Dermis microvascular lymphatic vessel endothelial cell (primary cell): ENCODE results near the gene SACS. TPM values are rescaled to one million over a fixed set of nuclear protein-coding genes. Genes with fewer than 3 reads are reported as not detected.
"Not testable (repeated sequence)": the region's sequence is repeated elsewhere in the genome, so short reads cannot be mapped to it uniquely, and the experiment has no call there.

Experiments used
- DNase-seq, 2 donors: peaks; one replicate each; pipeline versions ENCODE4 v3.0.0 to v3.0.0-alpha.2; 2010; ENCODE audit warnings: low read depth in 2 of 2
- total RNA-seq: library from RNA; depleted of rRNA; stranded (reverse); fragments of >200 nt; gene quantifications from 2 replicates; pipeline ENCODE4 v1.2.1, GENCODE V29; 2014

The SACS gene
- total RNA-seq, 1 donor from 2014 or later = 35.0 TPM

- DNase-seq = no peak
Observed at GRCh38 chr13:23357349-23357748, 76.2 kb downstream of the SACS start.

DNA sequence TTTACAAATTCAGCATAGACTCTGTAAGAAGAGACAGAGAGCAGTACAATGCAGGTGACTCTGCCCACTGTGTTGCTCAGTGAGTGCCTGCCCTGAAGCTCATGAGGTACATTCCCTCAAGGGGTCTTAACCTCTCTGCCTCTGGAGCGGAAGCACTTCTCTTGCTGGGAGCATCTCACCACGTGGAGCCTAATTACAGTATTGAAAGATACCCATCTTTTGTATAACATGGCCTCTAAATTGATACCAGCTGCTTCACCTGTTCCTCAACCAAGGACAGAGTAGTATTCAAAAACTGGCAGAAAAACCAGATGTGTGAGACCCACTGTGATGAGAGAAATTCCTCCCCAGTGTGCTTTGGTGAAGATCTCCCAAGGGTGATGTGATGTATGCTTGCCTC is 77.1 kb downstream of the SACS start:
- no peak for DNase-seq

- no peak for DNase-seq
Observed at GRCh38 chr13:23354520-23354919, 79.0 kb downstream of the SACS start.

DNA sequence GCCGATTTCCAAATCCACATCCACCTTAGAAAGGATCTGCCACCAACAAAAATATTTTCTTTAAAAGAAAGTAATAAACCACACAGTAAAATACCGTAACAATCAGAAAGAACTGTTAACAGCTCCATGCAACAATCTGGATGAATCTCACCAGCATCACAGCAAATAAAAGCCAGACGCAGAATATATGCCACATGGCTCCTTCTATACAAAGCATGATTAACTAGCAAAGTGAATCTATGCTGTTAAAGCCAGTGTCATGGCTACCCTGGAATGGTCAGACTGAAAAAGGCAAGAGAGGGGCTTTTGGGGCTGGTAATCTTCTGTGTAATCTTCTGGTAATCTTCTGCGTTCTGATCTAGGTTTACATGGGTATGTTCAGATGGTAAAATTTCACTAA is 81.3 kb downstream of the SACS start:
- DNase-seq = no peak

- DNase-seq = peak in 1 of 2 donors; percentile 59
Observed at GRCh38 chr13:23350009-23350408, 83.5 kb downstream of the SACS start.

- DNase-seq = no peak
Observed at GRCh38 chr13:23349161-23349897, 84.2 kb downstream of the SACS start.

DNA sequence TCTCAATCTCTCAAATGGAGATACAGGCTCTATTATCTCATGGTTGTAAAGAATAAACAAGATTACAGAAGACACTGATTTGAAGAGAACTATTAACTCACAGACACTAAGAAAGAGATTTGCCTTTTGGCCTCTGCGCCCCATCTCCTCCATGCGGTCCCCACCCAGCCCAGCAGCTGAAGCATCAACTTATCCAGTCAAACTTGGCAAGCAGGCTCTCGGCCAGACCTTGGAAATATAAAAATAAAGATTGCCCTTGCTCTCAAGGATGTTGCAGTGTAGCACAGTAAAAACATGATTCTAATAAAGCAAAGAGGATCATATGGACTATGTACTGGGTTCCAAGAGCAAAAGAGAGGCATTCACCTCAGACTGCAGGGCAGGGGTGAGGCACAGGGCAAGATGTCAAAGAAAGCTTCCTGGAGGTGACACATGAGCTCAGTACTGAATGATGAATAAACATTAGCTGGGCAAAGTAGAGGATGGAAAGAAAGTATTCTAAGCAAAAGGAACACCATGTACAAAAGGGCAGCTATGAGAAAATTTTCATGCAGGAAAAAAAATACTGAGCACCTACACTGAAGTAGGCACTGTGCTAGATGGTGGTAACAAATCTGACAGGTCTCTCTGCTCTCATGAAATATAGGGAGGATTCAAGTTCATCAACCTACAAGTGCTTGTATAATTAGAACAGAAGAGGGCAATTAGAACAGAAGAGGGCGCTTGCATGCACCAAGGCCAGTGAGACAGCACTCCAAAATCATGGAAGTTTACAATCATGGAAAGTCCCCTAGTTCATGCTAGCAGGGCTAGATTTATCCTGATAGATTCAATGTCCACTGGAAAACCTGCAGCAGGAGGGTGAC is 85.0 kb downstream of the SACS start:
- no peak for DNase-seq

- no peak for DNase-seq
Observed at GRCh38 chr13:23347601-23348000, 85.9 kb downstream of the SACS start.

GRCh38 chr13:23344931-23345595 is 88.4 kb downstream of the SACS start:
- no peak for DNase-seq

GRCh38 chr13:23339225-23339624 is 94.3 kb downstream of the SACS start:
- no peak for DNase-seq

- no peak for DNase-seq
Observed at GRCh38 chr13:23330356-23330755, 103.1 kb downstream of the SACS start.

DNA sequence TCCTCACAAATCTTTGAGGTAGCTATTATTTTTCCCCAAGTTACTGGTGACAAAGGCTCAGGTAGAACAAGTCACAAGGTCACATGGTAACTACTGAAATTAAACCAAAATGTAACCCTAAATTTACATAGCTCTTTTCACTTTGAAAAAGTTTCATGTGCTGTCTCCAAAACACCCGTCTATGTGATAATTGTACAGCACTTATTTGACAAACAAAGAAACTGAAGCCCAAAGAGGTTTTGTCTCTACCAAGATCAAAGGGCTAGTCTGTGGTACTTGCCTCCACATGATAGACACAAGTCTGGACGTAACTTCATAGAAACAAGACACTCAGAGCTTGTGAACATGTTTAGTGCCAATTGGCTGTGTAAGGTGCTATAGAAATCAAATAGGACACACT is 108.3 kb downstream of the SACS start:
- DNase-seq = no peak

- DNase-seq = peak in 1 of 2 donors; percentile 65
Observed at GRCh38 chr13:23323946-23324709, 109.4 kb downstream of the SACS start.

GRCh38 chr13:23322353-23323336 is 110.9 kb downstream of the SACS start:
- DNase-seq = no peak

DNA sequence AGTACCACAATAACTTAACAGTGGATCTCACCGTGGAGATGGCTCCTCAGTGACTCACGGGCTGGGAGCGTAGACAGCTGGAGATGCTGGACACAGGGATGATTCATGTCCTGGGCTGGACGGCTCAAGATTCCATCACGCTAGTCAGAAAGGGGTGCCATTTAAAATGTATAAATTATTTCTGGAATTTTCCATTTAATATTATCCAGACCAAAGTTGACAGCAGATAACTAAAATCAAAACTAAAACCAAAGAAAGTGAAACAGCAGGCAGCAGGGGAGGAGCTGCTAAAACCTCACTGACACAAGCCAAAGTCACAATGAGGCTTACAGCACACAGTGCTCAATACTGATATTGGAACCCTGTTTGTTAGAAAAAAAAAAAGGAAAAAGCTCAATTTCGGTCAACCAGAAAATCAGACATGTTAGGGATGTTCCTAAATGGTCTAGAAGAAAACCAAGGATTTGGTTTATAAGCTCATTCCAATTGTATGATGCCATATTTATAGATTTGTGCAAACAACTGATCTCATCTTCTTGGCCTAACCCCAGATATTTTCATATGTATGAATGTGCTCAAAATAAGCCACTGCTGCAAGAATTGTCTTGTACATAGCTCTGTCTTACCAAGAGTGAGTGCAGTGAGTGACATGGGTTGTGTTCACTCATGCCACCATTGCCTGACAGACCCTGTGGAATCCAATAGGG is 111.8 kb downstream of the SACS start:
- DNase-seq = peak in 1 of 2 donors; percentile 93

- DNase-seq = no peak
Observed at GRCh38 chr13:23320926-23321534, 112.5 kb downstream of the SACS start.

GRCh38 chr13:23319883-23320224 is 113.6 kb downstream of the SACS start:
- no peak for DNase-seq

GRCh38 chr13:23314837-23315236 is 118.7 kb downstream of the SACS start:
- DNase-seq = not testable (repeated sequence)

GRCh38 chr13:23292586-23292985 is 140.9 kb downstream of the SACS start:
- no peak for DNase-seq
